ENCODE measurements around the gene ADRB1.

Gene ADRB1

DNA sequence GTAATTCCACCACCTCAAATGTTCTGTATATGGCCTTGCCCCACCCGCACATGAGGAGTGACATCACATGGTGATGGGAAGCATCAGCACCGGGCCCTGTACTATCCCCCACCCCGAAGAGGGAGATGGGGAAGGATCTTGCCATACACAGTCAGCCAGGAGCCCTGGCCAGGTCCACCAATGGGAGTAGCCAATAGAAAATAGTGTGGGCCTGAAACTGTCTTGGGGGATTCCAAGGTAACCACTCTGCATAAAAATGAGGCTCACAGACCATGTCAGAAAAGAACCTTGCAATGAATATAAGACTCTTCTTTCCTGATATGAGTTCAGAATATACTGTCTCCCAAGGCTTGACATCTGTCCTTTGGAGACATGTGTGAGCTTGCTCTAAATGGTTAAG, 51.1 kb downstream of the ADRB1 start:
- DNase-seq (ENCODE audit: low read depth in 2 of 2): no peak

GRCh38 chr10:114095559-114096337, 52.1 kb downstream of the ADRB1 start:
- DNase-seq (ENCODE audit: low read depth in 2 of 2): no peak

All from stimulated activated CD4-positive, alpha-beta T cell treated with anti-CD3 and anti-CD28 coated beads, Interleukin-12 subunit alpha, Interleukin-12 subunit beta, amount 100 ng/mL, for 24 hours (primary cell).